ENCODE measurements around the gene PRDM7.

DNA sequence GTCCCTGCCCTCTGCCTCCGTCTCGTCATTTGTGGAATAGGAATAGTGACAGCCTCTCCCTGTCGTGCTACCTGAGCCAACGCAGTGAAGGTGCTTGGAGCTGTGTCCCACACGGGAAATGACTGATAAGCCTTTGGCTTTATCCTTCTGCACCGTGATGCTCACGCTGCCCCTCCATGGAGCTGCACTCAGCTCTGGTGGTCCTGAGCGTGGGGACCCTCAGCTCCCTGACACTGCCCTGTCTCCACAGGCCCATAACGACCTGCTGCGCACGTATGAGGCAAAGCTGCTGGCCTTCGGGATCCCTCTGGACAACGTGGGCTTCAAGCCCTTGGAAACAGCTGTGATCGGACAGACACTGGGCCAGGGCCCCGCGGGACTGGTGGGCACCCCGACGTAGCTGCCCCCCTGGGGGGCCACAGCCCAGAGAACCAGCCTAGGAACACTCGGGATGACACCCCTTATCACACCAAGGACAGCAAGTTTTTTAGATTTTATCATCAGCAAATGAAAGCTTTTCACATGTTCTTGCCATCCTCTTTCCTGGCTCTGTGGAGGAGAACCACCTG is 34.1 kb downstream of the PRDM7 start:
- TF ChIP-seq, protein P1, sequence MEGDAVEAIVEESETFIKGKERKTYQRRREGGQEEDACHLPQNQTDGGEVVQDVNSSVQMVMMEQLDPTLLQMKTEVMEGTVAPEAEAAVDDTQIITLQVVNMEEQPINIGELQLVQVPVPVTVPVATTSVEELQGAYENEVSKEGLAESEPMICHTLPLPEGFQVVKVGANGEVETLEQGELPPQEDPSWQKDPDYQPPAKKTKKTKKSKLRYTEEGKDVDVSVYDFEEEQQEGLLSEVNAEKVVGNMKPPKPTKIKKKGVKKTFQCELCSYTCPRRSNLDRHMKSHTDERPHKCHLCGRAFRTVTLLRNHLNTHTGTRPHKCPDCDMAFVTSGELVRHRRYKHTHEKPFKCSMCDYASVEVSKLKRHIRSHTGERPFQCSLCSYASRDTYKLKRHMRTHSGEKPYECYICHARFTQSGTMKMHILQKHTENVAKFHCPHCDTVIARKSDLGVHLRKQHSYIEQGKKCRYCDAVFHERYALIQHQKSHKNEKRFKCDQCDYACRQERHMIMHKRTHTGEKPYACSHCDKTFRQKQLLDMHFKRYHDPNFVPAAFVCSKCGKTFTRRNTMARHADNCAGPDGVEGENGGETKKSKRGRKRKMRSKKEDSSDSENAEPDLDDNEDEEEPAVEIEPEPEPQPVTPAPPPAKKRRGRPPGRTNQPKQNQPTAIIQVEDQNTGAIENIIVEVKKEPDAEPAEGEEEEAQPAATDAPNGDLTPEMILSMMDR (IDR thresholded peaks at IDR 0.05; ENCODE audit: poor library complexity, severe bottlenecking) = no peak
- TF ChIP-seq EP300 (conservative IDR thresholded peaks at IDR 0.05; ENCODE audit: poor library complexity, severe bottlenecking) = no peak
- TF ChIP-seq EZH2 (IDR thresholded peaks at IDR 0.05; ENCODE audit: borderline replicate concordance, insufficient read depth, low read length, poor library complexity, severe bottlenecking) = no peak
- no peak for TF ChIP-seq POLR2AphosphoS5 (IDR thresholded peaks at IDR 0.05)
- no peak for TF ChIP-seq SMC3 (conservative IDR thresholded peaks at IDR 0.05; ENCODE audit: poor library complexity)
- TF ChIP-seq MXI1 (conservative IDR thresholded peaks at IDR 0.05; ENCODE audit: poor library complexity, severe bottlenecking) = no peak
- no peak for TF ChIP-seq RAD21 (conservative IDR thresholded peaks at IDR 0.05)
- TF ChIP-seq, protein P2, sequence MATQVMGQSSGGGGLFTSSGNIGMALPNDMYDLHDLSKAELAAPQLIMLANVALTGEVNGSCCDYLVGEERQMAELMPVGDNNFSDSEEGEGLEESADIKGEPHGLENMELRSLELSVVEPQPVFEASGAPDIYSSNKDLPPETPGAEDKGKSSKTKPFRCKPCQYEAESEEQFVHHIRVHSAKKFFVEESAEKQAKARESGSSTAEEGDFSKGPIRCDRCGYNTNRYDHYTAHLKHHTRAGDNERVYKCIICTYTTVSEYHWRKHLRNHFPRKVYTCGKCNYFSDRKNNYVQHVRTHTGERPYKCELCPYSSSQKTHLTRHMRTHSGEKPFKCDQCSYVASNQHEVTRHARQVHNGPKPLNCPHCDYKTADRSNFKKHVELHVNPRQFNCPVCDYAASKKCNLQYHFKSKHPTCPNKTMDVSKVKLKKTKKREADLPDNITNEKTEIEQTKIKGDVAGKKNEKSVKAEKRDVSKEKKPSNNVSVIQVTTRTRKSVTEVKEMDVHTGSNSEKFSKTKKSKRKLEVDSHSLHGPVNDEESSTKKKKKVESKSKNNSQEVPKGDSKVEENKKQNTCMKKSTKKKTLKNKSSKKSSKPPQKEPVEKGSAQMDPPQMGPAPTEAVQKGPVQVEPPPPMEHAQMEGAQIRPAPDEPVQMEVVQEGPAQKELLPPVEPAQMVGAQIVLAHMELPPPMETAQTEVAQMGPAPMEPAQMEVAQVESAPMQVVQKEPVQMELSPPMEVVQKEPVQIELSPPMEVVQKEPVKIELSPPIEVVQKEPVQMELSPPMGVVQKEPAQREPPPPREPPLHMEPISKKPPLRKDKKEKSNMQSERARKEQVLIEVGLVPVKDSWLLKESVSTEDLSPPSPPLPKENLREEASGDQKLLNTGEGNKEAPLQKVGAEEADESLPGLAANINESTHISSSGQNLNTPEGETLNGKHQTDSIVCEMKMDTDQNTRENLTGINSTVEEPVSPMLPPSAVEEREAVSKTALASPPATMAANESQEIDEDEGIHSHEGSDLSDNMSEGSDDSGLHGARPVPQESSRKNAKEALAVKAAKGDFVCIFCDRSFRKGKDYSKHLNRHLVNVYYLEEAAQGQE (IDR thresholded peaks at IDR 0.05; ENCODE audit: borderline replicate concordance) = no peak
- no peak for TF ChIP-seq TAF1 (IDR thresholded peaks at IDR 0.05; ENCODE audit: low read depth)

Measured in neural cell (in vitro differentiated cells).